Activated CD8-positive, alpha-beta memory T cell treated with anti-CD3 and anti-CD28 coated beads, Interleukin-2, amount 10 ng/mL, durations not matched to agents 7 days and 5 days (primary cell): ENCODE measurements around the gene AAMP. TPM values are rescaled to one million over a fixed set of nuclear protein-coding genes. Genes with fewer than 3 reads are reported as not detected.
"Not testable (repeated sequence)": the region's sequence is repeated elsewhere in the genome, so short reads cannot be mapped to it uniquely, and the experiment has no call there.

ENCODE experiments used
- ATAC-seq: fragments of 150-1000 bp; cut with Tn5 transposase; one replicate; pipeline ENCODE4 v1.10.0; 2021; ENCODE audit warnings: moderate library complexity
- CTCF ChIA-PET: fragments of 350-600 bp; sonication (Branson Sonifier 250); formaldehyde crosslinking; loops from one replicate; lab custom pipeline; 2021; ENCODE audit warnings: antibody characterized with exemption; lab: Charles Lee
- DNase-seq: peaks from one replicate; pipeline ENCODE4 v3.0.0-alpha.2; 2020
- H3K27ac Mint-ChIP-seq: one replicate; pipeline ENCODE4 v1.8.0; 2021; ENCODE audit warnings: mild to moderate bottlenecking, mixed read lengths
- H3K27me3 Mint-ChIP-seq: one replicate; pipeline ENCODE4 v1.8.0; 2021; ENCODE audit warnings: mixed read lengths
- H3K36me3 Mint-ChIP-seq: one replicate; pipeline ENCODE4 v1.8.0; 2021; ENCODE audit warnings: mild to moderate bottlenecking, mixed read lengths
- H3K4me1 Mint-ChIP-seq: one replicate; pipeline ENCODE4 v1.8.0; 2021; ENCODE audit warnings: mixed read lengths
- H3K4me3 Mint-ChIP-seq: one replicate; pipeline ENCODE4 v1.8.0; 2021; ENCODE audit warnings: mild to moderate bottlenecking, moderate library complexity, mixed read lengths
- H3K9me3 Mint-ChIP-seq: one replicate; pipeline ENCODE4 v1.8.0; 2022; ENCODE audit warnings: low read depth, mixed read lengths
- total RNA-seq, 2 experiments: library from RNA; stranded (reverse); gene quantifications; one replicate each; pipeline ENCODE4 v1.2.3, GENCODE V29; 2021

Gene AAMP
- total RNA-seq, 2 experiments from 2014 or later: 49.5 to 61.4 TPM

DNA sequence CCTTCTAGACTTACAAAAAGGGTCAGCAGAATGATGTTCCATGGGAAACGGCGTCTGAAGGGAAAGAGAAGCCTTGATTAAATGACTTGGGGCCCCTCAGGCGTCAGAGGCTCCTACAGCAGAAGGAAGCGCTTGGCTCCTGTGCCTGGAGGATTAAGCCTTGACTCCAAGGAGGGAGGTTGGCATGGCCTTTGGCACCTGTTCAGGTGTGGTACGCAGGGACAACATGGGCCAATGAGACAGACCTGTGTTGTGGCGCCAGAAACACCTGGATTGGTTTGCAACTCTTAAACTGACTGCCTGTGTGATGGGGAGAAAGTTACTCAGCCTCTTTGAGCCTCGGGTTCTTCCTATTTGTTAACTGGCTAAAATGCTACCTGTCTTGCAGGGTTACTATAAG is 8.0 kb upstream of the AAMP start:
- DNase-seq: no peak
- Mint-ChIP-seq H3K27me3 (no peaks in the 10 kb centered on the region), H3K4me1 (peaks cover 5% of the 10 kb centered on the region), H3K36me3 (peaks cover 31% of the 10 kb centered on the region), H3K27ac (peak overlapping the region; percentile 39), H3K9me3 (no peaks in the 10 kb centered on the region), H3K4me3 (no peak overlapping the region)
- CTCF ChIA-PET: no interaction called here
- ATAC-seq: no peak

DNA sequence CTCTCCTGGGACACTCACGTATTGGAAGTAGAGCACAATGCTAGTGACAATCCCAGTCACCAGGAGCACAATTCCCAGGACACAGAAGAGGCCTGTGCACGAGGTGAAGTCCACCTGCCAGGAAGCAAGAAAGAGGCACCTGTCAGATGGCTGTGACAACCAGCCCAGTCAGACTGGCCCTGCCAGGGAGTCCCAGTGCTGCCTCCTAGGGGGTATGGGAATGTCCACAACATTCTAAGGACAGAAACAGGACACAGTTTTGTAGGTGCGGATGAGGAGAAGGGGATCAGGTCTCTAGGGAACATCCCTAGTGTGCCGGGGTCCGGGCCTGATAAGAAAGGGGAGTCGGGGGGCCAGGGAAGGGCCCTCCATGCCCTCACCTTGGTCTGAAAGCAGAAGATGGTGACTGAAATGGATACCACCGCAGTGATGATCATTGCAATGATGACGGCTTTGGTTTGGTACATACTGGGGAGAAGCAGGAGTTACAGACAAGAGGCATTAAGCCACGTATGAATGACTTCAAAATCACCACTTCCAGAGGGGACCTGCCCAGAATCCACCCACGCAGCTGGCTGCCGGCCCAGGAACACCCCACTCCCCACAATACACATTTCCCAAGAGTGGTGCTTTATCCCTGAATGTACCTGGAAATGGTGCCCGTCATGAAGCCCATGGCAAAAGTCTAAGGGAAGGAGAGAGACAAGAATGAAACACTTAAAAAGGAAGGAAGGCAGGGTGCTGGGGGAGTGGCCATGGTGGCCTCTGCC is 7.2 kb upstream of the AAMP start:
- CTCF ChIA-PET: interaction anchor here (8.1 kb wide), 1 partner anchor 12 kb away, joined by 243 read pairs; the partner anchor contains the start of gene TMBIM1
- DNase-seq (no peak), ATAC-seq (no peak)
- Mint-ChIP-seq H3K27ac (peak overlapping the region; percentile 66), H3K4me3 (no peak overlapping the region), H3K27me3 (no peaks in the 10 kb centered on the region), H3K4me1 (peaks cover 10% of the 10 kb centered on the region), H3K9me3 (no peaks in the 10 kb centered on the region), H3K36me3 (peaks cover 32% of the 10 kb centered on the region)

- H3K27ac Mint-ChIP-seq: no peak overlapping the region
- peaks cover 28% of the 10 kb centered on the region for H3K36me3 Mint-ChIP-seq
These were observed 5.6 kb upstream of the AAMP start for GRCh38 chr2:218275371-218276072.

GRCh38 chr2:218274586-218274985 is 4.6 kb upstream of the AAMP start:
- Mint-ChIP-seq H3K9me3 (no peaks in the 10 kb centered on the region), H3K4me1 (peaks cover 25% of the 10 kb centered on the region), H3K27me3 (no peaks in the 10 kb centered on the region), H3K4me3 (no peak overlapping the region), H3K36me3 (peaks cover 28% of the 10 kb centered on the region), H3K27ac (no peak overlapping the region)
- CTCF ChIA-PET: interaction anchor here (1.9 to 8.1 kb wide), 4 partner anchors 15 to 81 kb away, joined by 5 to 243 read pairs (median 10); partner anchors contain the start of genes CATIP and TMBIM1
- ATAC-seq (no peak), DNase-seq (no peak)

More at GRCh38 chr2:218275371-218276072, 5.6 kb upstream of the AAMP start:
- Mint-ChIP-seq H3K4me1 (peaks cover 23% of the 10 kb centered on the region), H3K4me3 (no peak overlapping the region), H3K27me3 (no peaks in the 10 kb centered on the region), H3K9me3 (no peaks in the 10 kb centered on the region)
- no peak for DNase-seq
- ATAC-seq: no peak
- CTCF ChIA-PET: interaction anchor here (1.2 to 8.1 kb wide), 4 partner anchors 14 to 81 kb away, joined by 4 to 243 read pairs (median 10); partner anchors contain the start of genes CATIP and TMBIM1

DNA sequence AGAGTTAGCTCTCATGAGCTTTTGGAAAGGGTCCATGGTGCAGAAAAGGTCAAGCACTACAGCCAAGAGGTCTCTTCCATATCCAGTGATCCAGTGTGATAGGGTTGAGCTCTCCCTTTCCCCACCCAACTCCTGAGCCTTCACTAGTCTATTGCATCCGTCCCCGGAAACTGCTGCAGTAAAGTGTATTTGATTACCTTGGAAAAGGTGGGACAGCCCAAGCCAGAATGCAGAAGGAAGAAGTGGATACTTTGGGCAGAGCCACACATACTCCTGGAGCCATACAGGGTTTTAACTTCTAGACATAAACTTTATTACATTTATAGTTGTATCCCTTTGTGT is 3.9 kb upstream of the AAMP start:
- H3K4me1 Mint-ChIP-seq: peaks cover 30% of the 10 kb centered on the region
- no peaks in the 10 kb centered on the region for H3K9me3 Mint-ChIP-seq
- no peak overlapping the region for H3K4me3 Mint-ChIP-seq
- CTCF ChIA-PET: interaction anchor here (1.2 to 8.1 kb wide), 8 partner anchors 15 to 120 kb away, joined by 3 to 243 read pairs (median 5); partner anchors contain the start of genes CATIP and TMBIM1
- DNase-seq: no peak
- peak overlapping the region; percentile 59 for H3K27ac Mint-ChIP-seq
- peaks cover 24% of the 10 kb centered on the region for H3K36me3 Mint-ChIP-seq
- H3K27me3 Mint-ChIP-seq: no peaks in the 10 kb centered on the region
- no peak for ATAC-seq

- not testable (repeated sequence) for ATAC-seq, H3K4me3 Mint-ChIP-seq, H3K27me3 Mint-ChIP-seq, DNase-seq, H3K9me3 Mint-ChIP-seq
- CTCF ChIA-PET: interaction anchor here (0.6 to 8.1 kb wide), 13 partner anchors 16 to 1685 kb away, joined by 3 to 243 read pairs (median 4); partner anchors contain the start of genes CATIP and TMBIM1
- Mint-ChIP-seq H3K36me3 (peaks cover 24% of the 10 kb centered on the region), H3K4me1 (peaks cover 32% of the 10 kb centered on the region), H3K27ac (peak overlapping the region; percentile 59)
These were observed 3.4 kb upstream of the AAMP start for GRCh38 chr2:218273214-218273907.

DNA sequence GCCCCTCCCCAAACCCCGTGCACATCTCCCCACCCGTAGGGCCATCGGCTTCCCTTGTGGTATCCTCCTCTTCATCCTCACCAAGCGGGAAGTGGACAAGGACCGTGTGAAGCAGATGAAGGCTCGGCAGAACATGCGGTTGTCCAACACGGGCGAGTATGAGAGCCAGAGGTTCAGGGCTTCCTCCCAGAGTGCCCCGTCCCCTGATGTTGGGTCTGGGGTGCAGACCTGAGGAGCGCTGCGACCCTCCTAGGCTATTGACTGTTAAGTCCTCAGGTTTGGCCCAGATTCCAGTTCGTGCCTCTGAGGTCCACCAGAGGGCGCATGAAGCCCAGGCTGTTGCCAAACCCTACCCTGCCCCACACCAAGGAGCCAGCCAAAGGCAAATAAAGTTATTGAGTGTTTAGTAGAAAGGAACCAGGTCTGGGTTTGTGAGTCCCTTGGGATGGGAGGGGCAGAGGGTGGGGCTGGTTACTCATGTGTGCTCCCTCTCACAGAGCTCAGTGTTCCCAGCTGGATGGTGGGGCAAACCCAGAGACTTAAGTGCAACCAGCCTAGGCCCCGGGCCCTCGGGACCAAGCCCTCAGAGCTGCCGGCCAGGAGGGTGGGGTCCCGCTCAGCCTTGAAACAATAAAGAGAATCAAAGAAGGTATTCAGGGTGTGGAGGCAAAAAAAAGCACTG is 2.7 kb upstream of the AAMP start:
- peak; percentile 11 for ATAC-seq
- H3K27ac Mint-ChIP-seq: no peak overlapping the region

GRCh38 chr2:218271865-218272530 is 2.1 kb upstream of the AAMP start:
- Mint-ChIP-seq H3K27ac (peak overlapping the region; percentile 53), H3K36me3 (peaks cover 21% of the 10 kb centered on the region), H3K4me1 (peaks cover 37% of the 10 kb centered on the region), H3K4me3 (peak overlapping the region; percentile 82), H3K9me3 (no peaks in the 10 kb centered on the region), H3K27me3 (no peaks in the 10 kb centered on the region)
- CTCF ChIA-PET: interaction anchor here (1.0 to 8.1 kb wide), 17 partner anchors 9 to 132 kb away, joined by 3 to 243 read pairs (median 5); partner anchors contain the start of genes CATIP and TMBIM1
- ATAC-seq (no peak), DNase-seq (no peak)

More for the DNA sequence above, 2.7 kb upstream of the AAMP start:
- Mint-ChIP-seq H3K9me3 (no peaks in the 10 kb centered on the region), H3K4me1 (peaks cover 33% of the 10 kb centered on the region), H3K4me3 (no peak overlapping the region), H3K27me3 (no peaks in the 10 kb centered on the region), H3K36me3 (peaks cover 23% of the 10 kb centered on the region)
- DNase-seq: peak; percentile 87
- CTCF ChIA-PET: interaction anchor here (0.6 to 8.1 kb wide), 21 partner anchors 8 to 1684 kb away, joined by 3 to 243 read pairs (median 5); partner anchors contain the start of genes CATIP and TMBIM1

DNA sequence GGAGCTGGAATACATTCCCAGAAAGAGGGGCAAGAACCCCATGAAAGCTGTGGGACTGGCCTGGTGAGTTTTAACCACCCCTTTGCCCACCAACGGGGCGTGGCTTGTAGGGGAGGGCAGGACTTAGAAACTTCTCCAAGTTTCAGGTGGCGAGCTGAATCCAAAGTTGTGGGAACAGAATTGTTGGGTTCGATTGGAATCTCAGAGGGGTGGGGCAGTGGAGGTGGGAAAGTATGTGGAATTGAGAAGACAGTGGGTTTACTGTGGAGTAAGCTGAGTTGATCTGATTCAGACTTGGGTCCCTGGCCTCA is 1.5 kb upstream of the AAMP start:
- no peak for ATAC-seq
- Mint-ChIP-seq H3K27ac (peak overlapping the region; percentile 53), H3K36me3 (peaks cover 17% of the 10 kb centered on the region), H3K9me3 (no peaks in the 10 kb centered on the region), H3K4me1 (peaks cover 39% of the 10 kb centered on the region), H3K4me3 (peak overlapping the region; percentile 82), H3K27me3 (no peaks in the 10 kb centered on the region)
- CTCF ChIA-PET: interaction anchor here (1.0 to 8.1 kb wide), 15 partner anchors 9 to 133 kb away, joined by 3 to 243 read pairs (median 5); partner anchors contain the start of genes CATIP and TMBIM1
- no peak for DNase-seq

GRCh38 chr2:218270721-218271486 is 967 bp upstream of the AAMP start:
- no peaks in the 10 kb centered on the region for H3K27me3 Mint-ChIP-seq
- CTCF ChIA-PET: interaction anchor here (0.8 to 8.1 kb wide), 26 partner anchors 10 to 295 kb away, joined by 3 to 243 read pairs (median 5); partner anchors contain the start of genes CATIP, CXCR1 and TMBIM1
- peak overlapping the region; percentile 88 for H3K27ac Mint-ChIP-seq
- H3K9me3 Mint-ChIP-seq: no peaks in the 10 kb centered on the region
- peak overlapping the region; percentile 82 for H3K4me3 Mint-ChIP-seq
- peaks cover 39% of the 10 kb centered on the region for H3K4me1 Mint-ChIP-seq
- DNase-seq: no peak
- ATAC-seq: no peak
- peaks cover 16% of the 10 kb centered on the region for H3K36me3 Mint-ChIP-seq

DNA sequence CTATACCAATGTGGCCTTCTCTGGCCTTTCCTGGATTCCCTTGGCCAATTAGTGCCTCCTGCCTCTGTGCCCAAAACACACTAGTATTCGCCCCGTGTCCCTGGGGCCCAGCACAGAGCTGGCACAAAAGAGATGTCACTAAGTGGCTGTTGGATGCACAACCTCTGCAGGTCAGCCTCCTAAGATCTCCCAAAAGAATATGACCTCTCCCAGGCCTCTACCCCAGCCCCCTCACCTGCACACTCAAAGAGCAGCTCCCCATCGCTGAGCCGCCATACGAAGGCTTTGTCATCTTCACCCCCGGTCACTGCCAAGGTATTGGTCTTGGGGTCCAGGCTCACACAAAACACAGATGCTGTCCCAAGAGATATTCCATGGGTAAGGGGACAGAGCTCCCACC is 2.7 kb downstream of the AAMP start:
- Mint-ChIP-seq H3K27me3 (no peaks in the 10 kb centered on the region), H3K36me3 (peaks cover 14% of the 10 kb centered on the region), H3K27ac (peak overlapping the region; percentile 65), H3K4me3 (no peak overlapping the region), H3K4me1 (peaks cover 40% of the 10 kb centered on the region), H3K9me3 (no peaks in the 10 kb centered on the region)
- CTCF ChIA-PET: interaction anchor here (1.1 kb wide), 1 partner anchor 37 kb away, joined by 5 read pairs; no protein-coding TSS in a partner anchor
- ATAC-seq: no peak
- DNase-seq: no peak
